Adrenal gland (tissue), 5 donors: Measurements from ENCODE around the gene FGFRL1.

Source experiments
- POLR2A ChIP-seq, 2 donors: fragments of 450-650 bp; IDR thresholded peaks; one replicate each; pipeline ENCODE4 v1.6.1; 2017; ENCODE audit warnings: antibody characterized with exemption in 2 of 2, mild to moderate bottlenecking in 2 of 2, moderate library complexity in 1 of 2
- TF ChIP-seq, protein P1 (sequence below), 6 experiments: fragments of 450-650 bp in 4 of 6; fragments of 200-600 bp in 2 of 6; sonication (generic) in 1 of 6; IDR thresholded peaks; 1 replicate in 5 of 6; 2 replicates in 1 of 6; pipeline versions ENCODE4 v1.5.1 to v1.8.0; 2016 to 2021; ENCODE audit warnings: antibody characterized with exemption in 6 of 6, mild to moderate bottlenecking in 2 of 6, moderate library complexity in 1 of 6
- donor health status: DM: no; HTN: no; CAD: no.

DNA sequence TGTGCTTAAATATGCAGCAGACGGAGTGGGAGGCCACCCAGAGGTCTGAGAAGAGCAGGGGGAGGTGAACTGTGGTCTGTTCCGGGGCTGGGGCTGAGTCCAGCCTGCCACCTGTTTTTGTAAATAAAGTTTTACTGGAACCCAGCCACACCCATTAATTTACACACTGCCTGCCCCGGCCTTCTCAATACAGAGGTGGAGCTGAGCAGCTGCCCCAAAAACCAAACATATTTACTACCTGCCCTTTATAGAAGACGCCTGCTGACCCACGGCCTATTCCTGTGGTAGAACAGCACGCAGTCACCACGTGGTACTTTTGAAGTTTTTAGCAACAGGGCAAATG, 45.9 kb downstream of the FGFRL1 start:
- TF ChIP-seq POLR2A (IDR thresholded peaks at IDR 0.05), result no peak
- TF ChIP-seq, protein P1, sequence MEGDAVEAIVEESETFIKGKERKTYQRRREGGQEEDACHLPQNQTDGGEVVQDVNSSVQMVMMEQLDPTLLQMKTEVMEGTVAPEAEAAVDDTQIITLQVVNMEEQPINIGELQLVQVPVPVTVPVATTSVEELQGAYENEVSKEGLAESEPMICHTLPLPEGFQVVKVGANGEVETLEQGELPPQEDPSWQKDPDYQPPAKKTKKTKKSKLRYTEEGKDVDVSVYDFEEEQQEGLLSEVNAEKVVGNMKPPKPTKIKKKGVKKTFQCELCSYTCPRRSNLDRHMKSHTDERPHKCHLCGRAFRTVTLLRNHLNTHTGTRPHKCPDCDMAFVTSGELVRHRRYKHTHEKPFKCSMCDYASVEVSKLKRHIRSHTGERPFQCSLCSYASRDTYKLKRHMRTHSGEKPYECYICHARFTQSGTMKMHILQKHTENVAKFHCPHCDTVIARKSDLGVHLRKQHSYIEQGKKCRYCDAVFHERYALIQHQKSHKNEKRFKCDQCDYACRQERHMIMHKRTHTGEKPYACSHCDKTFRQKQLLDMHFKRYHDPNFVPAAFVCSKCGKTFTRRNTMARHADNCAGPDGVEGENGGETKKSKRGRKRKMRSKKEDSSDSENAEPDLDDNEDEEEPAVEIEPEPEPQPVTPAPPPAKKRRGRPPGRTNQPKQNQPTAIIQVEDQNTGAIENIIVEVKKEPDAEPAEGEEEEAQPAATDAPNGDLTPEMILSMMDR (IDR thresholded peaks at IDR 0.05), result no peak
